Activated effector memory CD4-positive, alpha-beta T cell treated with Interleukin-2 at 50 U/mL for 16 hours (primary cell): ENCODE data around the gene MYOM1.
"Not testable (repeated sequence)": the region's sequence is repeated elsewhere in the genome, so short reads cannot be mapped to it uniquely, and the experiment has no call there.

ENCODE experiments used
- DNase-seq: peaks from one replicate; pipeline ENCODE4 v3.0.0-alpha.2; 2020

MYOM1 gene

GRCh38 chr18:3073353-3073752, 146.4 kb downstream of the MYOM1 start:
- not testable (repeated sequence) for DNase-seq

- no peak for DNase-seq
Measured at GRCh38 chr18:3071676-3072075, 148.1 kb downstream of the MYOM1 start.

GRCh38 chr18:3069671-3070433, 149.9 kb downstream of the MYOM1 start:
- DNase-seq: no peak

- DNase-seq: no peak
Measured at GRCh38 chr18:3067722-3068121, 152.0 kb downstream of the MYOM1 start.

- no peak for DNase-seq
Measured at GRCh38 chr18:3067165-3067661, 152.6 kb downstream of the MYOM1 start.

GRCh38 chr18:3066341-3067110, 153.2 kb downstream of the MYOM1 start:
- DNase-seq: no peak

- DNase-seq: not testable (repeated sequence)
Measured at GRCh38 chr18:3063766-3064165, 156.0 kb downstream of the MYOM1 start.

GRCh38 chr18:3062798-3063680, 156.7 kb downstream of the MYOM1 start:
- DNase-seq: peak; percentile 66

GRCh38 chr18:3061581-3062312, 158.0 kb downstream of the MYOM1 start:
- DNase-seq: no peak

GRCh38 chr18:3060667-3061580, 158.8 kb downstream of the MYOM1 start:
- DNase-seq: peak; percentile 25

GRCh38 chr18:3059272-3059671, 160.5 kb downstream of the MYOM1 start:
- DNase-seq: no peak

GRCh38 chr18:3058328-3059191, 161.2 kb downstream of the MYOM1 start:
- DNase-seq: no peak

GRCh38 chr18:3057526-3057925, 162.2 kb downstream of the MYOM1 start:
- DNase-seq: no peak

GRCh38 chr18:3056311-3056710, 163.5 kb downstream of the MYOM1 start:
- DNase-seq: no peak

GRCh38 chr18:3055816-3056215, 164.0 kb downstream of the MYOM1 start:
- DNase-seq: no peak

GRCh38 chr18:3055186-3055728, 164.5 kb downstream of the MYOM1 start:
- DNase-seq: no peak

- no peak for DNase-seq
Measured at GRCh38 chr18:3054780-3055179, 165.0 kb downstream of the MYOM1 start.

- no peak for DNase-seq
Measured at GRCh38 chr18:3054214-3054613, 165.6 kb downstream of the MYOM1 start.

GRCh38 chr18:3053081-3053480, 166.7 kb downstream of the MYOM1 start:
- no peak for DNase-seq

- no peak for DNase-seq
Measured at GRCh38 chr18:3052411-3052758, 167.4 kb downstream of the MYOM1 start.
